GM18870 (cell line): Measurements from ENCODE around the gene SUFU.

Source experiments
- ATAC-seq: cut with Tn5 transposase; IDR thresholded peaks from one replicate; pipeline ENCODE4 v1.9.1; 2021; ENCODE audit warnings: moderate library complexity; ENCODE audit not compliant: unreplicated experiment

SUFU gene

GRCh38 chr10:102631525-102632393, 128.0 kb downstream of the SUFU start:
- ATAC-seq: no peak

DNA sequence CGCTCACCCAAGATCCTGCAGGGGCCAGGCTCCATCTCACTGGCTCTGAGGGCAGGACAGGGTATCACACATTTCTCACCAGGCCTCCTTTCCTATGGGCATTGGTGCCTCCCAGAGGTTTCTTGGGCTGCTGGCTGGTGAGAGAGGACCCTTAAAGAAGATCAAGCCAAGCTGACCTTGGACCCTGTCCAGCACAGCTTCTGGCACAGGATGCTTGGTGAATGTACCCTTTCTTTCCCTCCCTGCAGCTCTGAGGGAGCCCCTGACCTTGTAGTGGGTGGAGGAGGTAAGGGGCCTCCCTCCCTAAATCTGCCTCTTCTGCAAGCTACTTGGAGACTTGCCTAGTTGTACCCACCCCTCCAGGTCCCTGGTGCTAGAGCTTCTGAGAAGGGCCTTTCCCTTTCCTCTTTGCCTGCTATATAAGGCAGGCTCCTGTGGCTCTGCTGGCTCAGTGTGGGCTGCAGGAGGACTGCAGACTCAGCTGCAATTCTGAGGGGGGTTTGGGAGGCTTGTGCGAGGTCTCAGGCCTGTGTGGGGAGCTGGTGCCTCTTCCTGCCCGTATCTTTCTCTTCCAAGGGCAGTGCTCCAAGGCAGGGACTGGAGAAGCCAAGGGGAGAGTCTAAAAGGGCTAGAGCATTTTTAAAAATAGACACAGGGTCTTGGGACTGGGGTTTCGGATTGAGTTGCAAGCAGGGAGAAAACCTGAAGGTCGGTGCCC, 128.8 kb downstream of the SUFU start:
- no peak for ATAC-seq

DNA sequence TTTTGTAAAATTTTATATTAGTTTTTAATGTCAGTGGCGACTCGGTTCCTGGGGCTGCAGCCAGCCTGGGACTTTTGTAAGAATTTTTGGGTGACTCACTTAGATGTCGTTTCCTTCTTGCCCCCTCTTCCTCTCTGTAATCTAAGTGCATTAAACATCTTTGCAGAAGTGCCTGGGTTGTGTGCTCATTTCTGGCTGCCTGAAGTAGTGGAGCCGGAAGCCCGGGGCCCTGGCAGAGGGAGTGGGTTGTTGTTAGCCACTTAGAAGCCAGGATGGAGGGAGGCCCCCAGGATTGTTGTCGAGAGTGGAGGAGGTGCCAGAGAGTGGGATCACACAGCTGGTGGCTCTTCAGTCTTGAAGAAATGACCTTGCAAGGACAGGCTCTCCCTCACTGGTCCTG, 129.5 kb downstream of the SUFU start:
- no peak for ATAC-seq

DNA sequence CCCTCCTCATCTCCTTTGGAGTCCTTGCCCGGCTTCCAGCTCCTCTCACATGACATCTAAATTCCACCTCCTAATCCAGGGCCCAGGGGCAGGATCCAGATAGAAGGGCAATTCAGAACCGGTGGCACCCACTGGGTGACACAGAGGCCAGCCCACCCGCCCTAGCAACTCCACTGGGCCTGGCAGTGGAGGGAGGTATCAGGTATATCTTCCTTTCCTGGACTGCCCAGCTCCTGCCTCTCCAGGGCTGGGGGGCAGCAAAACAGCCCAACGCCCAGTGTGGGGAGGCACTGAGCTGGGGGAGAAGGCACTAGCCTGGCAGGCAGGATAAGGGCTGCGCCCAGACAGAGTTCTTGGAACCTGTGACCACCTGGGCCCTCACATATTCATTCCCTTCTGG, 130.1 kb downstream of the SUFU start:
- no peak for ATAC-seq

DNA sequence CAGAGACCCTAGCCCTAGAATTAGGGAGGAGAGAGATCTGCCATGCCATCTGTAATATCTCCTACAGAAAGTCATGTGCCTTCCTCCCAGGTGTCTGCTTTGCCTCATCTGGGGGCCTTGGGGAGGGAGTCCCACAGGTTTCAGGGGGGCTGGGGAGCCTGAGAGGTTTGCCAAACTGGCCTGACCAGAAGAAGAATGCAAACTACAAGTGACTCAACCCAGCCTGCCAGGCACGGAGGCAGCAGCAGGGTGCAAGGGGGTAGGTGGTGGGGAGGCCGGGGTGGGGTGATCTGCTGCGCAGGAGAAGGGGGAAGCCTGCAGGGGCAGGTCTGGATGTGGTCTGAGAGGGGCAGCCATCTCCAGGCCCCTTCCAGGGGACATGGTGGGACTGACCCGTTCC, 130.9 kb downstream of the SUFU start:
- ATAC-seq: no peak

GRCh38 chr10:102635377-102635776, 131.6 kb downstream of the SUFU start:
- no peak for ATAC-seq

DNA sequence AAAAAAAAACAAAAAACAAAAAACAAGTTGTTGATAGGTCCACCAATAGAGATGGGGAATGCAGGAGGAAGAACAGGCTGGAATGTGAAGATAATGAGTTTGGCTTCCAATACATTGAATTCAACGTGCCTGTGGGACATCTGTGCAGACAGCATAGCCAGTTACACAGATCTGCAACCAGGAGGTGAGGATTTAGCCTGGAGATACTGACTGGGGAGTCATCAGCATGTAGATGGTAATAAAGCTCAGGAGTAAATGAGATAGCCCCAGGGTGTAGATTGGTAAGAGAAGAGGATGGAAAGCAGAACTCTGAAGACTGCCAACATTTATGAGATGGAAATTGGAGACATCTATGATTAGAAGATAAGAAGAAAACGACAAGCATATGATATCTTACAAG, 135.8 kb downstream of the SUFU start:
- ATAC-seq: no peak

DNA sequence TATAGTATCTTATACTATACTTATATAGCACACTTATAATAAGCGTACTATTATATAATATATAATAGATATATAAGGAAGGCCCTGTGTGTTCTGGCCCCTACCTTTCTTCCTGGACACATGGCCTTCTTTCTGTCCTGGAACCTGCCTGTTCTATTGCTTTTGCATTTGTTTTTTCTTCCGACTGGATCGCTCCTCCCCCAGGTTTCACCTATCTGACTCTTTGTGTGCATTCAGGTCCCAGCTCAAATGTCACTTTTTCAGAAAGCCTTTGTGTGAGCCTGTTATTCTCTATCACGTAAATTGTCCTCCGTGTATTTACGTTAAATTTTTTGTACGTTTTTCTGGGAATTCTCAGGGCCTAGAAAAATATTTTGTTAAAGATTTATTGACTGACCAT, 137.6 kb downstream of the SUFU start:
- ATAC-seq: no peak

GRCh38 chr10:102641880-102642735, 138.3 kb downstream of the SUFU start:
- peak; percentile 46 for ATAC-seq

DNA sequence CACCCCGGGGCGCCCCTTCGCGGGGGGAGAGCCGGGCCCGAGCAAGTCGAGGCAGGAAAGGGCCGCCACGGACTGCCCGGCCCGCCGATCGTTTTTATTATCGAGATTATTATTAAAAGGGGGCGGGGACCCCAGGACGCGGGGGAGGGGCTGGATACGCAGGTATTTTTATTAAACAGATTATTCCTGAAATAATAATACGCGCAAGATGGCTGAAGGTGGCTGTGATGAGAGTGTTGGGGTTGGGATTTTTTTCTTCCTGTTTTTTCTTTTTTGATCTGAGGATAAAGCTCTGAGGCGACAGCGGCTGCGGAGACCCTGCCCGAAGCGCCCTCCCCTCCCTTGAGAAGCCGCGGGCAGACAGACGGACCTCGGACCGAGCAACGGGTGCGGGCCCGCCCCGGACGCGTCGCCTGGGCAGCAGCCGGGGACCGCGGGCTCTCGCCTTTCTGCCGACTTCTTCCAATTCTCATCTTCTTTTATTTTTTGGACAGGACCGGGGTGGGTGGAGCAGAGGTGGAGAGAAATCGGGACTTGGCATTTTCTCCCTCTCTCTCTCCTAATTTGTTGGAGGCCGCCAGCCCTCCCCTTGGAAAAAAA, 139.1 kb downstream of the SUFU start:
- no peak for ATAC-seq

- no peak for ATAC-seq
Observed at GRCh38 chr10:102643336-102644065, 139.7 kb downstream of the SUFU start.

DNA sequence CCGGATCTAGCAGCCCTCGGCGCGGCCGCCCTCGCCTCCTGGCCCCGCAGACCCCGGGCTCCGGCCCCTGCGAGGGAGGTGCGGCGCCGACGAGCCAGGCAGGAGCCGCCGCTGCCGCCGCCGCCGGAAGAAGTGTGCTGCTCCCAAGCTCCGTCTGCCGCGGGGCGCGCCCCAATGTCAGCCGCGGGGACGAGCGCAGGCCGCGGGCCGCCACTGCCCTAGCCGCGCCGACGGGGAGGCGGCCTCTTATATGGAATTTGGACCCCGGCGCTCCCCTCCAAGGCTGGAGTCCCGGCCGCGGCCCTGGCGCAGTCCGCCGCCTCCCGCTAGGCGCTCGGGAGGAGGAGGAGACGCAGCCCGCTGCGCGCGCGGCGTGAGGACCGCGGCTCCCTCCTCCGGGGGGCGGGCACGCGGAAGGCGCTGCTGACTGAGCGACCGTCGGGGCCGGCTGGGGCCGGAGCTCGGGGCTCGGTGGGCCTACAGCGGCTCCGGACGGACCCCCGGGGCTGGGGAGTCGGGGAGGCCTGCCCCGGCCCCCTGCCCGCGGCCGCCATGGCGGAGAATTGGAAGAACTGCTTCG, 140.4 kb downstream of the SUFU start, which contains the start of gene TRIM8:
Gene TRIM8 (plus strand): TSS at position 414 of the 580 bp plus-strand sequence. CDS start 139 bp downstream, at position 553.
- ATAC-seq: no peak

- ATAC-seq: no peak
Observed at GRCh38 chr10:102644646-102645387, 141.0 kb downstream of the SUFU start.

- ATAC-seq: no peak
Observed at GRCh38 chr10:102645388-102645740, 141.6 kb downstream of the SUFU start.

- ATAC-seq: peak; percentile 35
Observed at GRCh38 chr10:102645741-102646609, 142.2 kb downstream of the SUFU start.

GRCh38 chr10:102646610-102647442, 143.1 kb downstream of the SUFU start:
- no peak for ATAC-seq
